GM21786 (cell line): ENCODE data around the gene RYR2.

Experiments used
- ATAC-seq: cut with Tn5 transposase; IDR thresholded peaks from one replicate; pipeline ENCODE4 v1.9.1; 2021; ENCODE audit not compliant: unreplicated experiment

RYR2 gene

DNA sequence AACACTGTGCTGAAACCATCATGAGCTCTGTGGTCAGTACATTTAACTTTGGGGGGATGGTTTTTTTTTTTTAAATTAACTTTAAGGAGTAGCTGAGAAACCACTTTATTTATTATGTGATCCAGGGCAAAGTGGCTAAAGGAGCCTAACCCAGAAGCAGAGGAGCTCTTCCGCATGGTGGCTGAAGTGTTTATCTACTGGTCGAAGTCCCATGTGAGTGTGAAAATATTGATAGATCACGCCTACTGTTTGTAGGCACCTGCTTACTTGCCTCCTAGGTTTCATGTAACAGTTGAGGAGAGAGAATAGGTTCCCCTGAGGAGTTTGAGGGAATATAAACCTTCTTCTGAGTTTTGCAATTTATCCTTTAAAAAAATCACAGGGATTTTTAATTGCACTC lies 667.4 kb downstream of the RYR2 start:
- no peak for ATAC-seq

DNA sequence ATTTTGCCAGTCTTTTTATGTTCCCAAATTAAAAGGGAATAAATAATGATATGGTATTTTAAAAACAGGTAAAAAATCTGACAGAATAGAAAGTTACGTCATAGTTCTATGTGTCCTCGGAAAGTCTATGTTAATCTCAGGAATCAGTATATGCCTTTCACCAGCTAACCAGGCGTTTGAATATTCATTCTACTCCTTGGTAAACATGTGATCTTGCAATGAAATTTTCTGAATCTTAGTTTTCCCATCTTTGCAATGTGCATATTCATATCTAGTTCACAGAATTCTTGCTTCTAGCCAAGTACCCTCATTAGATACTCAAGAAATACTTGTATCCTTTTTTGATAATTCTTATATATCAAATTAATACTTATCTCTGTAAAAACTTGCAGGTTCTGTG lies 669.3 kb downstream of the RYR2 start:
- ATAC-seq = no peak

DNA sequence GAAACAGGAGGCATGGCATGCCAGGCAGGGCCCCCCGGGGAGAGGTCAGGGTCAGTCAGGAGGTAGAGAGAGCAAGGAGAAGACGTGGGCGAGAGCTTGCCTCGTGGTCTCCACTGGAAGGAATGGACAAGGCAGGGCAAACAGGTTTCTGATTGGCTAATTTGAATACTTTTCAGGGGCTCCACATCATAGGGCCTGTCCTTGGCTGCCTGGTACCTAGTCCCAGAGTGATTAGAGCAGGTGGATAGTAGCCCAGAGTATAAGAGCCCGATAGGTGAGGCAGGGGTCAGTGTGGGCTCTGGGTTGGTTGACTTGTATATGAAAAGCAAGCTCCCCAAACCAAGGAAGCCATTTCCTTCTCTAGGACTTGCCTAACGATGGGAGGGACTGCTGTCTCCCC lies 670.1 kb downstream of the RYR2 start:
- no peak for ATAC-seq

DNA sequence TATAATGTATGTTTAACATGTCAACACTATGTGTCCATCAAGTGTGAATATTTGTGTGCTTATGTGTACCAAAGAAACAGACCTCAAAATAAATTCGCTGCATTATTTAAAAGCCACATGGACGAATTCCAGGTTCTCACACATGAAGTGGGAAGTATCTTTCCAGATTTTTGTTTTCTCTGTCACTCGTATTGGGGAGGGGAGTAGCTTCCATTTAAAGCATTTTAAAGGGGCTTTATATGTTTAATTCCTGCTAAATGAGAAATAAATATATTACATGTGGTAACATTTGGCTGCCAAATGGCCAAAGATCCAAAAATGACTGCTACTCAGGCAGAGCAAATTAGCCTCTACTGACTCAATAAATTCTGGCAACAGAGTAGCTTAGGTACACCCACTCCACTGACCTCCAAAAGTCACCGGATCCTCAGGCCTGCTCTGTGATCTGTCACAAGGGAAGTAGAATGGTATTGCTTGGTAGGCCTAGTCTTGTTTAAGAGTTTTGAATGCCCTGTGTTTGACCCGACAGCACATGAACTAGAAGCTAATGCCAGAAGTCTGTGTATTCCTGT lies 670.7 kb downstream of the RYR2 start:
- ATAC-seq = no peak

DNA sequence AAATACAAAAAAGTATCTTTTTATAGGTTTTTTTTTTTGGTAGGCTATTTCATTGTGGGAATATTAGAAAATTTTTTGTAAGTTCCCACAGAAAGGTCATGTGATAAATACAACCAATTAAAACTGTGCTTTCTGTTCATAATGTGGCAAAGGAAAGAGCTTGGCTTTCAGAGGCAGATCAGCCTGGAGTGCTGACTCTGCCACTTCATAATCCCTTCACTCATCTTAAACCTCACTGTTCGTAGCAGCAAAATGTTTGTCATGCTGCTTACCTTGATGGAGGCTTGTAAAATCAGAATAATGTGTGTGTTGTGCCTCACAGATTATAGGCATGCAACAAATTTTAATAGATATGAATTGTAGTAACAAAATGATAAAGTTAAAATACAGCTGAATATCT lies 671.9 kb downstream of the RYR2 start:
- ATAC-seq = no peak

DNA sequence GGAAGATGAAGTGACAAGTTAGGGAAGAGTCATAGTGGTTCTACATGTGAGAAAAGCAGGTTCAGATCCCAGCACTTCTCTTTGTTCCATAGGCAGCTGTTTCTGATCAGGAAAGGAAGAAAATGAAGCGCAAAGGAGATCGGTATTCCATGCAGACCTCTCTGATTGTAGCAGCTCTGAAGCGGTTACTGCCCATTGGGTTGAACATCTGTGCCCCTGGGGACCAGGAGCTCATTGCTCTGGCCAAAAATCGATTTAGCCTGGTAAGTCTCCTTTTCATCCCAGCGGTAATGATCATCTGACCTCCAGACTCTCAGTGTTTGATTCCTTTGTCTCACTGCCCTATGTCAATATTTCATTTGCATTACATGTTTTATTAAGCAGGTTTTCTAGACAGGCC lies 675.1 kb downstream of the RYR2 start:
- no peak for ATAC-seq

DNA sequence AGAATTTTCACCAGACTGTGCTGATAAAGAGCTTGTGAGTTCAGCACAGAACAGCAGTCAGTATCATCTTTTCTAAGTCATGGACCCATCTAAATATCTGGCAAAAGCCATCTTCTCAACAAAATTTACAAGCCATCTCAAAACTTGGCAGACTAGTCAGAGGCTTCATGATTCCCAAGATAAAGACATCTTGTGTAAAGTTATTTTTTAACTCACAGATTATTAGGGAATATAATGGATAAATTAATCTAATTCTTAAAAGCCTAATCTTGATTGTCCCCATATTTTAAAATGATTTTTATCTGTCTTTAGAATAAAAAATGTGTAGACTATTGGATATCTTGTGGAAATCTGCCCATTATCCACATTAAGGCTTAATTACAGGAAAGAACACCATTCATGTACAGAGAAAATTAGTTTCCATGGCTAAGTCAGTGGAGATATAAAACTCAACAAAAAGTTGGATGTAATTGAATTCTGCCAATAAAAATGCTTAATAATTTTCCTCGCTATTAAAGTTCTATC lies 688.9 kb downstream of the RYR2 start:
- ATAC-seq = no peak

DNA sequence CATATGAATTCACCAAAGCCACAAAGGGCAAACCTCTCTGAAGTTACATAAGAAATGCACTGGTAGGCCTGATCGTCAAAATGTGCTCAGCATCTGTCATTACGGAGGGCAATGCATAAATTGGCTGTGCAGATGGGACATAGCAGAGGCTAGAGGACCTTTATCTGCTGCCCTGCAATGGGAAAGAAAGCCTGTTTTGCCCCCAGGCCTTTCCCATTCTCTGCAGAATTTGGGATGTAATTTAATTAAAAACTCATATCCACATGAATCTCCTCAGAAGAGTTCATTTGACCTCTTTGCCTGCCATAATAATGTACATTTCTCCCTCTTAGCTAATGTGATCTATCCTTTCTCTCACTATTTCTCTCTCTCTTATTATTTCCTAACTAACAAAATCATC lies 690.7 kb downstream of the RYR2 start:
- no peak for ATAC-seq

DNA sequence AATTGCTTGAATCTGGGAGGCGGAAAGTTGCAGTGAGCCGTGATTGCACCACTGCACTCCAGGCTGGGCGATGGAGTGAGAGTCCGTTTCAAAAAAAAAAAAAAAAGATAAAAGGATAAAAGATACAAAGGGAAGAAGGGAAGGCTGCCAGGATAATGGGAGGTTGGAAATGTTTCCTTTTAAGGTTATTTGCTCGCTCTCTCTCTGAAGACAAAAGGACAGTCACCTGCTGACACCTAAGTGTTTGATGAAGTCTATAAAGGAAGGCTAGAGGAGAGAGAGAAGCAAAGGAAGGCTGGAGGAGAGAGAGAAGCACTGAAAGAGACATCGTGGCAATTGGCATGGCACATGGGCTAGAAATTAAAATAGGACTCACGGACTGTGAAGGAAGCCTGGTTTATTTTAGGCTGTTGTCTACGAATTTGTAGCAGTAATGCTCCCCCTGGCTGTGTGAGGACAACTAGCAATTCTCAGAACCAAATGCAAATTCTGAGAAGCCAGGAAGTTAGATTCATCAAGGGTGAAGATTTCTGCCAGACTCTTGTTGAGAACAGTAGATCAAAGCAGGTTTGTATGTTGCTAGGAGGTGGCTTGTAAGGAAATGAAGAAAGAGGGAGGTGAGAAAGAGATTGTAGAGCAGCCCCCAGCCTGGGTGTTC lies 694.5 kb downstream of the RYR2 start:
- peak; percentile 48 for ATAC-seq

DNA sequence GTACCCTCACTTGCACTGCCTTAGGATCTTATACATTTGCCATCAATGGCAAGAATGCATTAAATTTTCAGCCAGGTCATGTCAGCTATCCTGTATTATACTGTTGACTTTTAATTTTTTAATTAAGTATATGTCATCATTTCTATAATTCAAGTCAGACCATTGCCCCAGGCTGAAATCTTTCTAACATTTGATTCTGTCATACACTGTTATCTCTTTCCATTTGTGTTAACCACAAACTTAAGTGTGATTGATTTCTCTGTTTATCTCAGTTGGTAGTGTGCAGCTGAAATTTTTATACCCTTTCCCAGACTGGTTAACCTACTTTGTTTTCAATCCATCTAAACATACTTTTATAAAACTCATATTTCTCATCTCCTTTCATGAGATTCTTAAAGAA lies 695.5 kb downstream of the RYR2 start:
- ATAC-seq = no peak

DNA sequence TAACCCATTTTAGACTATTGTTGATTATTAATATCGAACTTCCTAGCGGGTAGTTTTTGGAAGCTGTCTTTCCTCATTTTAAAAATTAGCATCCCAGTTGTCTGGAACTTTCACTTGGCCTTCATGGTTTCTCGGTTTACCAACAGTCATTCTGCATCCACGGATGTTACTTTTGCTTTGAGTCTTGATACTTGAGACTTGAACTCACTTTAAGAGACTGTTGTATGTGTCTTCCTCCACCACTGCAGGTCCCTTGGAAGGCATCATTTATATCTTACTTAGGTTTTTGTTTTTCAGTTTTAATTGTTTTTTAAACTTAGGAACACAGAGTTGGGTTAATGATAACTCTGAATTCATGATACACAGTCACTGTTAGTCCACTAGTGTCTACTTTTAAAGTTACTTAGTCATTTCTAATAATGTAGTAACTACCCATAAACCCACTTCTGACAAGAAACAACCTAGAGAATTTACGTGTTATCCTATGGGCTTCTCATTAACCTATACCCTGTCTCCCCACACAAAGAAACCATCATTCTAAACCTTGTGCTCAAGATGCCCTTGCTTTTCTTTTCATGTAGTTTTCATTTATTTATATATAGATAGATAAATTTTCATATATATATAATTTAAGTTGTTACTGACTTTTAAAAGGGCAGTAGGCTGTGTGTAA lies 696.1 kb downstream of the RYR2 start:
- no peak for ATAC-seq

DNA sequence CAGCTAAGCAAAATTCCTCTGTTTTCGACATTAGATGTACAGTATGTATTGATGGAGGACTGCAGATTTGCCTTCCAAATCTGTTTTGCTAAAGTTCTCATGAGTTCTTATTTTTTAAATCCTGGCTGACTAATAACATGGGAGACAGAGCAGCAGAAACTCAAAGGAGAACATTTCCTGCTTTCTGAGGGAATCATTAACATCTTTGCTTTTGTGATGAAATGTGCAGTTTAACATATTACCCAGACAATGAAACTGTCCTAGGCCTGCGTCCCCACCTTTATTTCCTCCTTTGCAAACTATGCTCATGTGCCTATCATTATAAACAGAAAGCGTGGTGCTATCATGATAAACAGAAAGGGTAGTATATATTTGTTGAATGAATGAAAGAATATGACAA lies 698.9 kb downstream of the RYR2 start:
- no peak for ATAC-seq

DNA sequence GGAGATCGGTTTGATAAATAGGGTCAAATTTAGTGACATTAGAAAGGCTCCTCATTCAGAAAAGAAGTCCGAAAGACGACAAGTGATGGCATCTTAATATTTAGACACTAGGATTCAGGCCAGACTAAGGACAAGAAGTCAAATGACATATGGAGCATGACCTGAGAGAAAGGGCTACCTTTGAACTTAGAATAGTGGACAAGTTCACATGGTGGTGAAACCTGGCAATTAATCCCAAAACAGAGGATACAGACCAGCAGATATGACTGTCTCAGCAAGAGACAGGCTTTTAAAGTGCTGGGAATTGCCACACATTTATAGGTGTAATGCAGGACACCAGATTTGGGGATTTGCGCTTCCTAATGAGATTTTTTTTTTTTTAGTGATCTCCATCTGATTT lies 703.6 kb downstream of the RYR2 start:
- ATAC-seq = no peak

DNA sequence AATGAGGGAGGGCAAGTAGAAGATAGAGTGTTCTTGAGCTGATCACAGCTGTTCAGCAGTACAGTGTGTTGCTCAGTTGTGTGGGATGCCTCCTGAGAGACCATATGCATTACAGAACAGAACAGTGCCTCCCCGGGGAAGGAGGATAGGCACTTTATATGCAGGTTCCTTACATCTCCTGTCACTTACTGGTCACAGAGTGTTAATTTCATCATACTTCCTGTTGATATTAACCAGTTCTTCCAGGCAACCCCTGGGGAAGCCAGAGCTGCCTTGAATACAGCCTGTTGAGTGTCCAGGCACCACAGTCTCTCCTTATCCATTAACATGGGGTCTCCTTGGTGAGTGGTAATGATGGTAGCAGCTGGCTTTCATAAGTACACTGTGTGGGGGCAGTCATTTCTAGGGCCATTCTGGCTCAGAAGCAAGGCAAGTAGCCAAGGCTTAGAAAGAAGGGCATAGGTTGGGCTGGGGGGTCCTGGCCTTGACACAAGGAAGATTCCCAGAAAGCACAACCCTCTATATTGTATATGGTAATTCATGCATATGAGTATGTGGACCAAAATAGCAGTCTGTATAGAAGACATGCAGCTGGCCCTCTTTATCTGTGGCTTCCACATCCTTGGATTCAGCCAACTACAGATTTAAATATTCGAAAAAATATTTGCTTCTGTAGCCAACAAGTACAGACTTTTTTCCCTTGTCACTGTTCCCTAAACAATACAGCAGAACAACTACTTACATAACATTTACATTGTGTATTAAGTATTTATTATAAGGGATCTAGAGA lies 706.4 kb downstream of the RYR2 start:
- no peak for ATAC-seq

DNA sequence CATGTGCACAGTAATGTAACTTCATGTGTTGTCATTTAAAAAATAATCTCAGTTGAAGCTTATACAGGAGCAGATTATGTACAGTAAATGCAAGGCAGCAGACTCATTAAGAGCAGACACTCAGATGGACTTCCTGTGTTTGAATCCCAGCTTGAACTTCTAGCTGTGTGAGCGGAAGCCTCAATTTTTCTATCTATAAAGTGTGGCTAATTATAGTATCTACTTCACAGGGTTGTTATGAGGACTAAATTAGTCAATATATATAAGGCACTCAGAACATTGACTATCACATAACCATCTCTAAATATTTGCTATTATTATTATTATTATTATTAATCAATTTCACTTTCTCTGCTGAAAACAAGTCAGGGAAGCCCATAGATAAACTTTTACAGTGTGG lies 707.1 kb downstream of the RYR2 start:
- ATAC-seq = no peak

DNA sequence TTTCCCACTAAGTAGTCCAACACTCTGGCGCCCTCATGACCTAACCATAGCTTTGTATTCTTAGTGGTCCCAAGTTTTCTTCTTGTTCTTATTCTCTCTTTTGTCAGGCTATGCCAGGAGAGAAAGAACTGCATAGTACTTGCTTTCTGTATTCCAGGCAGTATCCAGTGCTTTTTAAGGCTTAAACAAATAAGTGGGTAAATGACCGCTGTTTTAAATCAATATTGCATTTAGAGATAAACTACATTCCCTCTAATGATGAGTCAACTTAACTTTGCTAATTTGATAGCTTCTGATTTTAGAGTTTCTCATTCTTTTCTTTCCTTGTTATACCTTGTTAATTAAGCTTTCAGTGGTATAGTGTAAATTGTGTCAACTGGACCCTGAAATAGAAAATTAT lies 709.1 kb downstream of the RYR2 start:
- no peak for ATAC-seq

DNA sequence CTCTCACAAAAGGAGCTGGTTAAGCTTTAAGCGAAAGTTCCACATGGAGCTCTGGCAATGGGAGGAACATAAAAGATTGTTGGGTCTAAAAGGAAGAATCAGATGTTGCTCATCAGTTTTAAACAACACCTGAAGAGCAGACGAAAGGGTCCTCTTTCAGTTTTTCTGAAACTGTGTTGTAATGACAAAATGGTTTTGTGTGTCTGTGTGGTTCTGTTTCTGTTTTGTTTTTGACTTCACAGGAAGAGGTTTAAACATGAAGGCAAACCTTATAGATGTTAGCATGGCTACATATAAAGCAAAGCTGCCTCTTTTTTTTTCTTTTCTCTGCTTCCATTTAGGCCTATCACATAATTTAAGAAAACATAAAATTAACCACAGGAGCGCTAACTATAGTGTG lies 712.6 kb downstream of the RYR2 start:
- ATAC-seq = no peak

DNA sequence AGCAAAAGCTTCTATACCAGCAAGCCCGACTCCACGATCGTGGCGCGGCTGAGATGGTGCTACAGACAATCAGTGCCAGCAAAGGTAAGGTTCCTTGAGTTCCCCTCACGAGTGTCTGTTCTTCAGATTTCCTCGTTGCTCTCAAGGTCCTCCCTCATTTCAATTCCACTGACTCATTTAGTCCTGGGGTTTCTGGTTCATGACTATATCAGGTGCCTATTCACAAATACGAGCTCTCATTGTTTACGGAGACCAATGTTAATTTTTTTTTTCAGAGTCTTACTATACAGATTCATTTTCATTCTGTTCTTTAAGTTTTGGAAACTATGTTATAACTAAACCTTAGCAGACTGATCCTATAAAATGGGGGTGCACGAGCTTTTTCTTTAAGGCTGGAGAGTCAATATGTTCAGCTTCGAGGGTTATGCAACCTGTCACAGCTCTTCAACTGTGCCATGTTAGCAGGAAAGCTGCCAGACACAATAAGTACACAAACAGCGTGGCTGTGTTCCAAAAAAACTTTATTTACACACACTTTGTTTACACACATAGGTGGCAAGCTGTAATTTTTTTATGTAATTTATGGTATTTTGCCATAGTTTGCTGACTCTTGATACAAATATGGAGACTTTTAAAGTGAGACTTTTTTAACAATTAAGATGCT lies 714.5 kb downstream of the RYR2 start:
- no peak for ATAC-seq

DNA sequence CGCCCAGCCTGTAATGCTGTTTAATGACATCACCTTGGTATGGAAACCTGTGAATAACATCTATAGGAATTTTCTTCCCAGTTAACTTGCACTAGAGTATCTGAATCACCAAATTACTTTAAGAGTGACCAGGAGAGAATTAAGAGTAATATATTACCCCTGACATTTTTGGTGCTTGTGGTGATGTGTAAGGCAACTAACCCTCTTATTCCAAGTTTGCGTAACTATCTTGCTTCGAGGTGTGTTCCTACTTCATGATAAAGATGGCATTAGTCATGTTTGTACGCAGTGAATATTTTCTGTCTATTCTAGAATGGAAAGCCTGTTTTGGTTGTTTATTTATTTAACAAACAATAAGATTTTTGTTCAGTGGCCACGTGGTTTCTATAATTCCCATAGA lies 717.4 kb downstream of the RYR2 start:
- ATAC-seq = no peak

DNA sequence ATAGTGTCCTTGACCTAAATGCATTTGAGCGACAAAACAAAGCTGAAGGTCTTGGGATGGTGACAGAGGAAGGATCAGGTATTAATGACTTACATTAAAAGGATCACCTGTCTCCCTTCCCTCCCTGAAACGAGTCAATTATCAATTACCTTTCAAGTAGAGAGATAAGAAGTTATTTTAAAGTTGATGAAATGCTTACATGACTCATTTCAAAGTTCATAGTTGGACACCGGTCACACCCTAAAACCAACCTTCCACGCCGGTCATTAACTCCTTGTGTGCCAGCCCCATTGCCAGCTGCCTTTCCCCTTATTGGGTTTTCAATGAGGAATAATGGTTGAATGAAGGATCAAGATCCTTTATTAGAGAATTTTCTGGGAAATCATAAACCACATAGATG lies 719.0 kb downstream of the RYR2 start:
- ATAC-seq = no peak

DNA sequence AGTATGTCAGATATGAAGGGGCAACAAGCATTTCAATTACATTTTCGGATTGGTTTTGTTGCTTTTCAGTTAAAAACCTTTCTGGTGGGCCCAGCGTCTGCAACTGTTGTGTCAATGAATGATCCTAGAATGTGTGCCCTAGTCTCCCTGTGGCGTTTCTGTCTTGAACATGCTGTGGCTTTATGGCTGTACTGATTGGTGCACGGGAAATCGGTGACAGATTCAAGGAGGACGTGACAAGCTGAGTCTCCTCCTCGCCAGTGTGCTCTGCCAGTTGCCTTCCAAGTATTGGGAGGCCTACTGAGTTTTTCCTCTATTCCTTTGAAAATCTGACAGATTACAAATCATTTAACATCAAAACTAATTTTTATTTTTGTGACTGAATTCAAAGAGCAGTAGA lies 721.2 kb downstream of the RYR2 start:
- ATAC-seq = no peak
